ENCODE data around the gene CARD9.

CARD9 gene

GRCh38 chr9:136327304-136327974 lies 46.0 kb downstream of the CARD9 start, which contains the start of gene GPSM1:
GPSM1 (plus strand) TSS chr9:136327539; CDS start chr9:136327696, 157 bp downstream.
- Mint-ChIP-seq H3K27me3 (ENCODE audit: low read depth) (peaks cover 6% of the 10 kb centered on the region), H3K4me3 (peak within 1 kb of the TSS; percentile 87 to 91 (median 90)), H3K4me1 (peaks cover 22% of the 10 kb centered on the region), H3K27ac (peak within 1 kb of the TSS; percentile 90 to 95 (median 95)), H3K9me3 (no peaks in the 10 kb centered on the region), H3K36me3 (ENCODE audit: low read depth) (no peaks in the 10 kb centered on the region)
- TF ChIP-seq CTCF (IDR thresholded peaks at IDR 0.05; ENCODE audit: unreplicated experiment in 3 of 3) = no peak

GRCh38 chr9:136326761-136327303 lies 46.6 kb downstream of the CARD9 start:
- no peak for TF ChIP-seq CTCF (IDR thresholded peaks at IDR 0.05; ENCODE audit: unreplicated experiment in 3 of 3)
- peak overlapping the region; percentile 78 to 85 (median 78) for H3K4me3 Mint-ChIP-seq
- H3K27ac Mint-ChIP-seq = peak overlapping the region; percentile 28 to 94 (median 71)
- H3K27me3 Mint-ChIP-seq (ENCODE audit: low read depth) = peaks cover 6% of the 10 kb centered on the region
- no peaks in the 10 kb centered on the region for H3K36me3 Mint-ChIP-seq (ENCODE audit: low read depth)
- peaks cover 22% of the 10 kb centered on the region for H3K4me1 Mint-ChIP-seq
- H3K9me3 Mint-ChIP-seq = no peaks in the 10 kb centered on the region

- peaks cover 2% of the 10 kb centered on the region for H3K9me3 Mint-ChIP-seq
- peaks cover 6% of the 10 kb centered on the region for H3K27me3 Mint-ChIP-seq (ENCODE audit: low read depth)
- H3K4me1 Mint-ChIP-seq = peaks cover 22% of the 10 kb centered on the region
- H3K36me3 Mint-ChIP-seq (ENCODE audit: low read depth) = no peaks in the 10 kb centered on the region
- H3K27ac Mint-ChIP-seq = peak overlapping the region; percentile 71 to 94 (median 94)
- H3K4me3 Mint-ChIP-seq = peak overlapping the region; percentile 78 to 85 (median 78)
- no peak for TF ChIP-seq CTCF (IDR thresholded peaks at IDR 0.05; ENCODE audit: unreplicated experiment in 3 of 3)
Observed at GRCh38 chr9:136326061-136326760, 47.3 kb downstream of the CARD9 start.

GRCh38 chr9:136325358-136325757 lies 48.1 kb downstream of the CARD9 start:
- Mint-ChIP-seq H3K4me3 (peak overlapping the region in 2 of 3 experiments; percentile 27 to 46), H3K36me3 (ENCODE audit: low read depth) (no peaks in the 10 kb centered on the region), H3K27me3 (ENCODE audit: low read depth) (peaks cover 6% of the 10 kb centered on the region), H3K9me3 (peaks cover 3% of the 10 kb centered on the region), H3K4me1 (peaks cover 22% of the 10 kb centered on the region), H3K27ac (peak overlapping the region; percentile 71 to 94 (median 94))
- no peak for TF ChIP-seq CTCF (IDR thresholded peaks at IDR 0.05; ENCODE audit: unreplicated experiment in 3 of 3)

GRCh38 chr9:136324501-136325300 lies 48.8 kb downstream of the CARD9 start:
- H3K9me3 Mint-ChIP-seq = peaks cover 3% of the 10 kb centered on the region
- no peak for TF ChIP-seq CTCF (IDR thresholded peaks at IDR 0.05; ENCODE audit: unreplicated experiment in 3 of 3)
- H3K4me1 Mint-ChIP-seq = peaks cover 22% of the 10 kb centered on the region
- H3K4me3 Mint-ChIP-seq = peak overlapping the region in 1 of 3 experiments; percentile 63
- peaks cover 6% of the 10 kb centered on the region for H3K27me3 Mint-ChIP-seq (ENCODE audit: low read depth)
- H3K27ac Mint-ChIP-seq = peak overlapping the region in 1 of 3 experiments; percentile 94
- no peaks in the 10 kb centered on the region for H3K36me3 Mint-ChIP-seq (ENCODE audit: low read depth)

Measured in nephron (organoid).